NCI-H2081 treated with DMSO at 0.1 percent for 48 hours (cell line): ENCODE data around the gene PNPLA7.

Experiments
- DNase-seq: peaks from one replicate; lab custom pipeline; 2025; lab: John Stamatoyannopoulos, UW

Gene PNPLA7

DNA sequence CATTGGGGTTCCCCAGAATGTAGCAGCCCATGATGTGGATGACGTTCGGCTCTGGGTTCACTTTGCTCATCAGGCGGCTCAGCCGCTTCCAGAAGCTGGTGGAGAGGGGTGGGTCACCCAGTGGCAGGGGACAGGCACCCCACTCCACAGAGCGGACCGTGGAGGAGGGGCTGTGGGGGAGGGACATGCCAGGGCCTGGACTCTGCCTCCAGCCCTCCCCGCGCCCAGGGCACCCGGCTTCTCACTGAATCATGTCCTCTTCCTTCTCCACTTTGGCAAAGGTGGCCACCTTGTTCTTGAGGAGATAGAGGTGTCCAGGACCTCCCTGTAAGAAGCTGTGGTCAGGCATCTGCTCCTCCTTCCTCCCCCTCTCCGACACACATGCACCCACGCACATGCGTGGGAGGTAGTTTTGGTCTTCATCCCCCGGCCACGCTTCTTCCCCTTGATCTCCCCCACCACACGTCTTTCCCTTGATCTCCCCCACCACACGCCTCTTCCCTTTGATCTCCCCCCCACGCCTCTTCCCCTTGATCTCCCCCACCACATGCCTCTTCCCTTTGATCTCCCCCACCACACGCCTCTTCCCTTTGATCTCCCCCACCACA lies 100.2 kb downstream of the PNPLA7 start:
- DNase-seq, result no peak

DNA sequence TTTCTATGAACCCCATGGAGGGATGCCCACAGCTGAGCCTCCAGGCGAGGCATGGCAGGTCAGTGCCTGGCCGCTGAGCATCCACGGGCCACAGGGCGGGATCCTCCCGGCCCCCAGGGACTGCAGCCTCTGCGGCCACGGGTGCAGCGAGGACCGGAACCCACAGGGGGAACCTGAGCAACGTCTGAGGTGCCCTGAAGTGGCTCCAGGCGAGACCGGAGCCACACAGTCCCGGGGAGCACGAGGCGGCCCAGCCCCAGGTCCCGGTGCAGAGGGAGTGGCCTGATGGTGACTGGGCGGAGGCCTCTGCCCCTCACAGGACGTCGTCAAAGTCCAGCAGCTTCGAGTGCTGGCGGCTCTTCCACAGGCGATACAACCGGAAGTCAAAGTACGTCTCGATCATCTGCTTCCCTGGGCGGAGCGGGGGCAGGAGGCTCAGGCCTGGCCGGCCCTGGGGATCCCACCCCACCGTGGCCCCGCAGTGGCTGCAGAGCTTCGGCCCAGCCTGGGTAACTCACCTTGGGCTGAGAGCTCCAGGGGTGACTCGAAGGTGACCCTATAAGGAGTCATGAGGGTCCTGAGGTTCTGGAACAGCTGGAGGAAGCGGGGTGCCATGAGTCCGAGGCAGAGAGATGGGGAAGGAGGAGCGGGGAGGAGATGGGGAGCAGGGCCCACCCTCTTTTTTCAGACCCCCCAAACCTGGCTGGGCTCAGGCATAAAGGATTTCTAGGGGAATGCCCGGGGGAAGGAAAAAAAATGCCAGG lies 100.9 kb downstream of the PNPLA7 start:
- no peak for DNase-seq

DNA sequence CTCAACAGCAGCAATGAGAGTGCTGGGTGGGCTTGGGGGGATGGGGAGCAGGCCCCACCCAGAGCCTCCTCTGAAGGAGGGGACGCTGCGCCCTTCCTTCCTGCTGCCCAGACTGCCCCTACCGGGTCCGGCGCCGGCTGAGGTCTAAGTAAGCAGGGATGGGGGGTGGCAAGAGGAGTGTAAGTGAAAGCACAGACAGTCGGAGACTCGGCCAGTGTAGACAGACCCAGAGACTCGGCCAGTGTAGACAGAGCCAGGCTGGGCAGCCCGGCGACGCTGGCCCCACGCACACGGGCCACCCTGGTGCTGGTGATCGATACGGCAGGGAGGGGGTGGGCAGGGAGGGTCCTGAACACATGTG lies 101.6 kb downstream of the PNPLA7 start:
- DNase-seq, result no peak

DNA sequence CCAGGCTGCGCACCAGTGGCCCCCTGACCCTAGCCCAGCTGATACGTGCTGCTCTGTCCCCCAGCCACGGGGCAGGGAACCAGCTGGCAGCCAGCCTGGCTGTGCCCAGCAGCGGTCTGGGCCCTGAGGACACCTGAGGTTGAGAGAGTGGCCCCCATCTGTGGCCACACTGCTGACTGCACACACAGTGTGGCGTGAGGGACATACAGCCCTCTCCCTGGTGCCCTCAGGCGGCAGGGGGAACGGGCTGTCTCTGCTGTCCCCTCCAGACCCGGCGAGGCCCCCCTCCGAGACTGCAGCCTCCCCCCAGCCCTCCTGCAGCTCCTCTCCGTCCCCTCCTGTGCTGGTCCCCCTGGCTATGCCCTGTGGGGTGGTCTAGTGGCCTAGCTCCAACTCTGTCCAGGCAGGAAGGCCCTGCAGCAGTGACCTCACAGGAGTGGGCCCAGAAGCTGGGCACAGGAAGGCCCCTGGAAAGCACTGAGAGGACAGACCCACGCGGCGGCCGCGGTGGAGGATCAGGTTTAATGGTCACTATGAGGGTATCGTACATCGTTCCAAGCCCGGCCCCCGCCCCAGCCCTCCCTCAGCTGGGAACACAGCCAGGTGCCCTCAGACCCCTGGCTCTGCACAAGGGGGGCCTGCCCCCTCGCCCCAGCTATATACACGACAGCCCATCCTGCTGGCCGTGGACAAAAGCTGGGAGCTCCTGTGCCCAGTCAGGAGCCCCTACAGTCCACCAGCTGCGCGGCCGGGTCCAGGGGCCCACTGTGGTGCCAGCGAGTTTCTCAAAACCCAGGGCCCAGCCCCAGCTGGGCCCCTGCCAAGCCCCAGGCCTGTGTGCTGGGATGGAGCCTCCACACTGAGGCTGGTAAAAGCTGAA lies 102.2 kb downstream of the PNPLA7 start:
- no peak for DNase-seq

DNA sequence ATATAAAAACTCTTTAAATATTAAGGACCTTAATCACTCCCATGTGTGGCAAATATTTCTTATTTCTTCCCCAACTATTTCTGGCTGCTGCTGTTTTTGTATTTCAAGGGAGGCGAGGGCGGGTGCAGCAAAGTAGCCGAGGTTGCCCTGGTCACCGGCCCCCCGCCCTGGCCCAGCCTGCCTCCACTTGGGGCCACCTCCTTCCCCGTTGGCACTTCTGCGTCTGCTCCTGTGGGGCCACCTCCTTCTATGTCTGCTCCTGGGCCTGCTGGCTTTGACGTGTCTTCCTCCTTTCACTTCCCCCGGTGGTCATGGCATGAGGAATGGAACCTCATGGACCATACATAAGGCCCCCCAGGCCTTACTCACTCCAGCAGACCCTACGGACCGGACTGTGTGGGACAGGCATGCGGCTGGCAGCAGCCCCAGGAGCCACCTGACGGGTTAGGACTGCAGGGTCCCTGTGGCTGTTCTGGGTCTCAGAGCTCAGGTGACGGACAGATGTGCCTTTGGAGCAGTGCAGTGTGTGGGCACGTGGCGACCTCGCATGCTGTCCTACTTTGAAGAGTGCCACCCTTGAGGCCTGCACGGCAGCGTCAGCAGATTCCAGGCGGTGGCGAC lies 103.2 kb downstream of the PNPLA7 start:
- no peak for DNase-seq

DNA sequence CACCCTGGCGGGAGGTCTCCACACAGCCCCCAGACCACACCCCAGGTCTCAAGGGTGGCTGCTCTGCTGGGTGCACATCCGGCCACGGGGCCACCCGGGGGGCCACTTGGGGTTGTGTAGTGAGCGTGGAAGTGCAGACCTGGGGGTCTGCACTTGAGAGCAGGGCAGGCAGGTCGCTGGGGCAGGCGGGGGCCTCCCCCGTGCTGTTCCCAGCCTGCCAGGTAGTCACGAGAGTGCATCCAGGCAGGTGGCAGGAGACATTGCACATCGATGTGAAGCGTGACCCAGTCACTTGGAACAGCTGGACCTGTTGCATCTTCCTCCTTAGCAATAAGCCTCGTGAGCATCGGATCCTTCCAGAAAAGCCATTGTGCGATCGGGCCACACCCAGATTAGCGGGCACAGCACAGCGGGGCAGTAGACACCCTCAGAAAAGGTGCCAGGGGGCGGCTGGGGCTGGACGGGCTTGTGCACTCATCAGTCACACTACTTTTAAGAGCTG lies 104.2 kb downstream of the PNPLA7 start:
- DNase-seq, result no peak

DNA sequence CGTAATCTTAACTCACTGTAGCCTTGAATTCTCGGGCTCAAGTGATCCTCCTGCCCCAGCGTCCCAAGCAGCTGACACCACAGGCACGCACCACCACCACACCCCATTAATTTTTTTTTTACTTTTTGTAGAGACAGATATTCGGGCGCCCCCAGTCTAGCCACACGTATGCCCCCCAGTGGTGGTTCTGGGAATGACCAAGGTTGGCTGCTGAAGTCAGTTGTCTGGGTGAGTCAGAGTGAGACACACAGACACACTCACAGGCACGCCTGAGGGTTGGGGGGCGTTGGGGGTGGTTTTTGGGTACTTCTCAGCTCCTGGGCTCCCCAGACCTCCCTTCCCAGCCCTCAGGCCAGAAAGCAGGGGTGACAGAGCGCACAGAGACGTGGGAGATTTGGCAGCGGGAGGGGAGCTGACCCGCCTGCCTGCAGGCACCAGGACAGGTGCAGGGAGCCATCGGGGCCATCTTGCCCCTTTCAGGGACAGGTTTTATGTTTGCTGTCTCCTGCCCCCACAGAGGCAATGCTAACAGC lies 104.9 kb downstream of the PNPLA7 start:
- DNase-seq, result no peak

DNA sequence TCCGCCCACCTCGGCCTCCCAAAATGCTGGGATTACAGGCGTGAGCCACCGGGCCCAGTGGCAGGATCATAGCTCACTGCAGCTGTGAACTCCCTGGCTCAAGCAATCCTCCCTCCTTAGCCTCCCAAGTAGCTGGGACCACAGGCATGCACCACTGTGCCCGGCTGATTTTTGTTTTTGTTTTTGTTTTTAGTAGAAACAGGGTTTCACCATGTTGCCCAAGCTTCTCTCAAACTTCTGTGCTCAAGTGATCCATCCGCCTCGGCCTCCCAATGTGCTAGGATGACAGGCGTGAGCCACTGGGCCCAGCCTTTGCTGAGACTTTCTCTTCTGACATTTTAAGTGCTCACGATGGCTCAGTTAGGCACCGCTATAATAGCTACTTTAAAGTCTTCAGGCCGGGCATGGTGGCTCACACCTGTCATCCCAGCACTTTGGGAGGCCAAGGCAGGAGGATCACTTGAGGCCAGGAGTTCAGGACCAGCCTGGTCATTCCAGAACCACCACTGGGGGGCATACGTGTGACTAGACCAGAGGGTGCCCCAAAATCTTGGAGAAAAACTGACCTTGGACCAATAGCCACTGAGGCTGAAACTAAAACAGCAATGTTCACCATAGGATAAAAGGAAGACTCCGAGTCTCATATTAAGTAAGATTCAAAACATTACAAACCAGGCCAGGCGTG lies 106.0 kb downstream of the PNPLA7 start:
- no peak for DNase-seq

DNA sequence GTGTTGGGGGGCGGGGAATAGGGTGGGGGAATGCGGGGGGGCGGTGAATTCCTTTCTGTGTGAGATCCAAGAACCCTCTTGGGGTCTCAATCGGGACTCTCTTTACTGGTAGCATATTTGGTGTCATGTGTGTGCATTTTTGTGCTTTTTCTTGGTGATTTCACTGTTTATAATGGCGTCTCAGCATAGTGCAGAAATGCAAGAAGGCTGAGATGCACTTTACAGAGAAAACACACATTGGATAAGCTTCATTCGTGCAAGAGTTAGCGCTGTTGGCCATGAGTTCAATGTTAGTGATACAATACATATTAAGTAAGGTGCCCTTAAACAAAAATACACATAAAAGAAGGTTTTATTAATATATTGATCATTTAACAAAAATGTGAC lies 108.3 kb downstream of the PNPLA7 start:
- no peak for DNase-seq

DNA sequence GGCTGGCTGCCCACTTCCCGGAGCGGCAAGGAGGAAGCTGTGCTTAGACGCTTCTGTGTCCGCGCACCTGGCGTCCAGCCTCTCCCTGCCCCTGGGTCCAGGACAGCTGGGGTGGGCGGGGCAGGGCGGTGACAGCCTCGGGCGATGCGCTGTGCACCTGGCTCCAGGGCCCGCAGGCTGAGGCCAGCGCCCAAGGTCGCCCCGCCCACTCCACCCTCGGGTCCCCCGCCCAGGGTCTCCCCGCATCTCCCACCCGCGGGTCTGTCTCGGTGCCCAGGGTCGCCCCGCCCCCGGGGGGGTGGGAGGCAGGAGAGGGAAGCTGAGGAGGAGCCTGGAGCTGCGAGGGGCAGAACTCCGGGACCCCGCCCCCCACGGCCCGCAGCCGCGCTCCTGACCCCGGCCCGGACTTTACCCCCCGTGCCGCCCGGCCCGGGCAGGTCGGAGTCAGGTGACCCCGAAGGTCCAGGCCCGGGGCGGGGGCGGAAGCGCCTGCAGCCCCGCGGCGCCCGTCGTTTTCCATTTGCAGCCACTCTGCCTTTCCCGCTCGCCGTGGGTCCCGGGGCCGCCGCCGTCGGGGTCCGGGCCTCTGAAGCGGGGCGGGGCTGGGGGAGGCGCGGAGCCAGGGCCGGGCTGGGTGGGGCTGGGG lies 108.8 kb downstream of the PNPLA7 start, which contains the start of gene ENTPD8:
ENTPD8 (minus strand) TSS at position 69 of the 646 bp plus-strand sequence. CDS start 3,072 bp downstream, outside the sequence.
- no peak for DNase-seq

DNA sequence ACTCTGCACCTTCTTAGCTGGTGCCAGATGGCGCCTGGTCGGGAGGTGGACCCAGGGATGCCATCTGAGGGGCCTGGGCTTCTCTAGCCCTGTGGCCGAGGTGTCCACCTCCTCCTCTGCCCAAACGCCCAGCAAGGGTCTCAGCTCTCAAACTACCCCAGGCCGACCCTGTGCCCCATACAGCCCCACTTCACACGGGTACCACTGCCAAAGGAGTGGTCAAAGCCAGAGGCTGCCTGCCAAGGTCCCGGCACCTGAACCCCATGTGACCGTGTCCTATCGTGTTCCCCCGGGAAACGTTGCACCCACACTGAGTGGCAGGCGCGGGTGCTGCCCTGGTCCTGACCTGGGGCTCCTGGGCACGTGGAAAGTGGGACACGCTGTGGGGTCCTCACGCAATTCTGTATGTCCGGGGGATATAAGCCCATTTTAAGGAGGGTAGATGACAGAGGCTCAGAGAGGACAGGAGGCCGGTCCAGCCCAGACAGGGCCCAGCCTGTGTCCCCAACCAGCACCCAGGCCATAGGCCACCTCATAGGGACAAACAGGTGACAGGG lies 111.0 kb downstream of the PNPLA7 start:
- DNase-seq, result no peak

DNA sequence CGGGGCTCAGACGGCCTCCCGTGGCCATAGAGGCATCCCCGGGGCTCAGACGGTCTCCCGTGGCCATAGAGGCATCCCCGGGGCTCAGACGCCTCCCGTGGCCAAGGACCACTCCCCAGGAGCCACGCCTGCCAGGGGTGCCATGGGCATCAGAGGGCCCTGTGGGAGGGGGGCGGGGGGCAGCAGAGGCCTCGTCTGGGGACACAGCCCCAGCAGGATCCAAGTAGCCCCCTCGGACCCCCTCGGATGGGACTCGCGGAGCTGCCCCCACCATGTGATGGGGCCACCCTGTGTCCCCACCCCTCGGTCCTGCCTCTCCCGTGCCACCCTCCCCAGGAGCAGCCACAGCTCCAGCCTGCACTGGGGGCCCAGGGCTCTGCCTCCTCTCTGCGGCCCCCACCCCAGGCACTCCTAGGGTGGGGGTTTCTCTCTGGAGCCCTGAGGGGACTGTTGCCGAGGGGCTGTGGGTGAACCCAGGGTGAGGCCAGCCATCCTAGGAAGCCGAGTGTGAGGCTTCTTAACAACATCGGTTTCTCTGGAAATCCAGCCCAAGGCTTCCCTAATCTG lies 111.5 kb downstream of the PNPLA7 start:
- DNase-seq, result no peak

DNA sequence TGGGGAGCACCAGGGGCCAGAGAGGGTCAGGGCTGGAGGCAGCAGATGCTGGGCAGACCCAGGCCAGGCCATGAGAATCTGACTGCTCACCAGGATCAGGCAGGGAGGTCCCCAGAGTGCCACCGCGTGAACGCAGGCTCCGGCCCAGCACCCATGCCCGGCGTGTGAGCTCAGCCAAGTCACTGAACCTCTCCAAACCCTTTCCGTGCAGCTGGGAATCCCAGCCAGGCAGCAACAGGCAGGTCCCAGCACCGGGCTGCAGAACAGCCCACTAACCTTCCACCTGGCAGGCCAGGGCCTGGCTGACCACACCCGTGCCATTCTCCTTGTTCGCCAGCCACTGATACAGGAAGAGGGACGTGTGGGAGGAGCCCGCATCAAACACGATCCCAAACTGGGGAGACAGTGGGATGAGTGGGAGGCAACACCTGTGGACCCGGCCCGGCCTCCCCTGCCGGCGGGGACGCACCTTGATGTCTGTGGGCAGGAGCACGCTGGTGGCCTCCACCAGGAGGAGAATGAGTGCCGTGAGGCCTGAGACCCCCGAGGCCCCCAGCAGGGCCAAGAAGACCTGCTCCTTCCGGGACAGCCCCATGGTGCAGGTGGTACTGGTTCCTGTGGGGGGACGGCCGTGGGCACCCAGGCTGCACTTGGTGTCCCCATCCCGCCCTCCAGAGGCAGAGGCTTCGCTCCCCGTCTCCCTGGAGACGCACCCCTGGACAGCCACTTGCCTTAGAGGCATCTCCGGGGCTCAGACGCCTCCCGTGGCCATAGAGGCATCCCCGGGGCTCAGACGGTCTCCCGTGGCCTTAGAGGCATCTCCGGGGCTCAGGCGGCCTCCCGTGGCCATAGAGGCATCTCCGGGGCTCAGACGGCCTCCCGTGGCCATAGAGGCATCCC lies 112.3 kb downstream of the PNPLA7 start:
- no peak for DNase-seq

DNA sequence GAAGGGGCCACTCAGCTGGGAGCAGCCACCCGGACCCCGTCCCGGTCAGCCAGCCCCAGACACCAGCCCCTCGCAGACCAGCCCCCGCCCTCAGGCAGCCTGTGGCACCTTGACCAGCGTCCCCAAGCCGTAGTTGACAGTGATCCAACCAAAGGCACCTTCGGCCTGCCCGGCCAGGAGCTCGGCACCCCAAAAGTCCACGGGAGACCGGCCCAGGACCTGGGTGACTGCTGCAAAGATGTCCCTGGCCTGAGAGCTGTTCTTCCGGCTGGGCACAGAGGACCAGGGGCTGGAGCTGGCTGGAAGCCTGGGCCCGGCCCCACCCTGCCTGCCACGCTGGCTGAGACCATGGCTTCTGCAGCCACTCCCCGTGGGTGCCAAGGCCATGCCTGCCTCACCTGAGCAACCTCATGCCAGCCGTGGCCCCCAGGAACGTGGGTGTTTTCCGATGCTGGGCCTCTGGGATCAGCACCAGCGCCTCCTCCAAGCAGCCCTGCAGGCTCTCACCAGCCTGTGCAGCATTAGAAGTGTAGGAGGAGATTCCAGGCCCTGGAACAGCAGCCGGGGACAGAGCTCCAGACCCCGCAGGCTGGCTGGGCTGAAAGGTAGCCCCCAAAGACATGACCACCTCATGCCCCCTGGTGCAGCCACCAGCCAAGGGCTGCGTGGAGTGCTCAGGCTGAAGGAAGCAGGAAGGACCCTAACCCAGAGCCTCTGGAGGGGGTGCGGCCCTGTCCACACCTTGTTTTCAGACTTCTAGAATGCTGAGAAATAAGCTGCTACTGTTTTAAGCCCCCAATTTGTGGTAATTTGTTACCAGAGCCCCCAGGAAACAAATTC lies 113.2 kb downstream of the PNPLA7 start:
- no peak for DNase-seq

DNA sequence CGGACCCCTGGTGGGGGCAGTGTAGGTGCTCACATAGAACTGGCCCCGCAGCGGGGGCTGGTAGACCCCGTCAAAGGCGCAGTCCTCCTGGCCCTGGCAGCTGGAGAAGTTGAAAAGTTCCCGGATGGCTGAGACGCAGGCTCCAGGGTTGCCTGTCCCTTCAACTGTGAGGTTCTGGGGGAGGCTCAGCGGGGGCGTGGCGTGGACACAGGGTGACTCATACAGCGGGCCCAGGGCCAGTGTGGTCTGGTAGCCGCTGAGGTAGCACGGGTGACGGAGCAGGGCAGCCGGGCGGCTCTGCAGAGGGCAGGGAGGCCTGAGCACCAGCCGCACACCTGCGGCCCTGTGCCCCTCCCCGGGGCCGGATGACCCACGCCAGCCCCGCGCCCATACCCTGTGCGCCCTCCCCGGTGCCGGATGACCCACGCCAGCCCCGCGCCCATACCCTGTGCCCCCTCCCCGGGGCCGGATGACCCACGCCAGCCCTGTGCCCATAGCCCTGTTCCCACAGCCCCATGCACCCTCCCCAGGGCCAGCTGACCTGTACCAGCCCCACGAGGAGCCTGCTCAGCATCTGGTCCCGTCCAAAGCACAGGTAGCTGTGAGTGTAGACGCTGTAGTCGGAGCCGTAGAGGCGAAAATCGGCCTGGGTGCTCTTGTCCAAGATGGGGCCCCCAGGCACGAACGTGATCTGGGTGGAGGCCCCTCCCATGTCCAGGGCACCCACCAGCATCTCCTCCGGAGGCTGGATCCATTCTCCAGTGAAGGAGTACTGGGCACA lies 114.0 kb downstream of the PNPLA7 start:
- DNase-seq, result no peak

DNA sequence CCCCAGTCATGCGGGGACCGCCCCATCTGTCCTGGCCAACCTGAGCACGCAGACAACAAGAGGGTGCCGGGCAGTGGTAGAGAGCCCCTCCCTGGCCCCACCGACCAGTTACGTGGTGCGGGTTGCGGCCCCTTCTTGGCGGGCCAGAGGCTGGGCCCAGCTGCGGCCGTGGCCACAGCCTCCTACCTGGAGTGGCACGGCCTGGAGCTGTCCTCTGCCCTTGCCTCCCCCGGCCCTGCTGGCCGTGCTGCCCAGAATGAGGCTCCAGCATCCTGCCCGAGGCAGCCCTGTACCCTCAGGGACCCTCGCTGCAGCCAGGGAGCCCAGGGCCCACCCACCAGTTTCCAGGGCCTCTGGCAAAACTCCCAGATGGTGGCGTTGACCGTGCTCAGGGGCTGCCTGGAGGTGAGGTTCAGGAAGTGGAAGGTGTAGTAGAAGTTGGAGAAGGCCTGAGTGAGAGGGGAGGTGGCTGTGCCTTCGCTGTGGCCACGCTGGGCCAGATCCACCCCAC lies 114.8 kb downstream of the PNPLA7 start:
- no peak for DNase-seq
